ENCODE data around the gene BORCS5.

GRCh38 chr12:12336511-12336910 is 20.4 kb upstream of the BORCS5 start:
- TF ChIP-seq EZH2 (IDR thresholded peaks at IDR 0.05) (no peak), POLR2AphosphoS5 (IDR thresholded peaks at IDR 0.05; ENCODE audit: borderline replicate concordance, low read depth, low read length) (no peak), FOXP2 (optimal IDR thresholded peaks at IDR 0.05; ENCODE audit: control extremely low read depth, extremely low read length, insufficient read depth) (no peak)

All from SK-N-MC (cell line).